GM19023 (cell line): ENCODE measurements around the gene GNAI1.
"Not testable (repeated sequence)": the region's sequence is repeated elsewhere in the genome, so short reads cannot be mapped to it uniquely, and the experiment has no call there.

Source experiments
- ATAC-seq: cut with Tn5 transposase; IDR thresholded peaks from one replicate; pipeline ENCODE4 v1.9.1; 2021; ENCODE audit warnings: mild to moderate bottlenecking, moderate library complexity; ENCODE audit not compliant: unreplicated experiment

GNAI1 gene

GRCh38 chr7:80154656-80155333 is 20.2 kb downstream of the GNAI1 start:
- no peak for ATAC-seq

GRCh38 chr7:80155374-80155773 is 20.7 kb downstream of the GNAI1 start:
- ATAC-seq: no peak

- ATAC-seq: not testable (repeated sequence)
These were observed 23.1 kb downstream of the GNAI1 start for GRCh38 chr7:80157770-80158169.

- ATAC-seq: no peak
These were observed 25.2 kb downstream of the GNAI1 start for GRCh38 chr7:80159802-80160201.

GRCh38 chr7:80161466-80161865 is 26.8 kb downstream of the GNAI1 start:
- ATAC-seq: no peak

GRCh38 chr7:80165177-80165576 is 30.5 kb downstream of the GNAI1 start:
- no peak for ATAC-seq

- no peak for ATAC-seq
These were observed 35.8 kb downstream of the GNAI1 start for GRCh38 chr7:80170445-80170844.

- ATAC-seq: no peak
These were observed 37.8 kb downstream of the GNAI1 start for GRCh38 chr7:80172387-80172786.

- ATAC-seq: no peak
These were observed 41.1 kb downstream of the GNAI1 start for GRCh38 chr7:80175744-80176143.

GRCh38 chr7:80181411-80181810 is 46.8 kb downstream of the GNAI1 start:
- ATAC-seq: no peak

- no peak for ATAC-seq
These were observed 48.1 kb downstream of the GNAI1 start for GRCh38 chr7:80182630-80183276.

GRCh38 chr7:80183351-80183750 is 48.7 kb downstream of the GNAI1 start:
- ATAC-seq: no peak

GRCh38 chr7:80183900-80184685 is 49.5 kb downstream of the GNAI1 start:
- ATAC-seq: no peak

GRCh38 chr7:80184693-80185092 is 50.1 kb downstream of the GNAI1 start:
- no peak for ATAC-seq

- no peak for ATAC-seq
These were observed 50.9 kb downstream of the GNAI1 start for GRCh38 chr7:80185571-80185970.

GRCh38 chr7:80186721-80187120 is 52.1 kb downstream of the GNAI1 start:
- no peak for ATAC-seq

- no peak for ATAC-seq
These were observed 52.6 kb downstream of the GNAI1 start for GRCh38 chr7:80187279-80187678.

- ATAC-seq: no peak
These were observed 53.1 kb downstream of the GNAI1 start for GRCh38 chr7:80187727-80188126.

- no peak for ATAC-seq
These were observed 55.0 kb downstream of the GNAI1 start for GRCh38 chr7:80189638-80190037.

GRCh38 chr7:80197627-80198026 is 63.0 kb downstream of the GNAI1 start:
- ATAC-seq: no peak

GRCh38 chr7:80199051-80199450 is 64.4 kb downstream of the GNAI1 start:
- ATAC-seq: no peak

- no peak for ATAC-seq
These were observed 69.8 kb downstream of the GNAI1 start for GRCh38 chr7:80204454-80204853.
